H1 (cell line): ENCODE data around the gene TMEM132A. TPM values are rescaled to one million over a fixed set of nuclear protein-coding genes. Genes with fewer than 3 reads are reported as not detected.

Experiments
- GTF2F1 ChIP-seq: IDR thresholded peaks from 2 replicates; pipeline ENCODE4 v1.6.1; 2012; ENCODE audit warnings: low read depth, low read length, improper control_type of control experiment, borderline replicate concordance
- TCF12 ChIP-seq: IDR thresholded peaks from 2 replicates; pipeline ENCODE4 v1.6.1; 2011; ENCODE audit warnings: low read depth, mild to moderate bottlenecking, low read length
- YY1 ChIP-seq: IDR thresholded peaks from 2 replicates; pipeline ENCODE4 v1.6.1; 2011; ENCODE audit warnings: low read depth, mild to moderate bottlenecking, low read length
- polyA plus RNA-seq, 7 experiments: library from polyadenylated mRNA; depleted of rRNA in 3 of 7; stranded (reverse) in 5 of 7; unstranded in 2 of 7; fragments of >200 nt in 5 of 7; fragments of 200-250 nt in 2 of 7; gene quantifications; 1 replicate in 5 of 7; 2 replicates in 1 of 7; 4 replicates in 1 of 7; pipeline versions ENCODE4 v1.2.1 to v1.2.3, GENCODE V29; 2011 to 2013; ENCODE audit warnings: missing spikeins in 2 of 7, mixed read lengths in 2 of 7
- total RNA-seq: library from RNA; stranded (reverse); fragmentation: NEBNext Ultra II Directional; extraction: Animal tissue kit (Norgen Biotek cat#: 25700); gene quantifications from 2 replicates; pipeline ENCODE4 v1.2.1, GENCODE V29; 2021

The TMEM132A gene
- total and polyA plus RNA-seq, 2 of the 8 experiments (the other 6 are each of a cell fraction or from before 2014, with no cell fraction given), result 46.6 to 97.9 TPM

- TF ChIP-seq GTF2F1 (no peak), TCF12 (no peak), YY1 (no peak)
These were observed 44.2 kb upstream of the TMEM132A start (continued) for GRCh38 chr11:60879971-60880588.
